ENCODE measurements around the gene EFNA2.

EFNA2 gene

DNA sequence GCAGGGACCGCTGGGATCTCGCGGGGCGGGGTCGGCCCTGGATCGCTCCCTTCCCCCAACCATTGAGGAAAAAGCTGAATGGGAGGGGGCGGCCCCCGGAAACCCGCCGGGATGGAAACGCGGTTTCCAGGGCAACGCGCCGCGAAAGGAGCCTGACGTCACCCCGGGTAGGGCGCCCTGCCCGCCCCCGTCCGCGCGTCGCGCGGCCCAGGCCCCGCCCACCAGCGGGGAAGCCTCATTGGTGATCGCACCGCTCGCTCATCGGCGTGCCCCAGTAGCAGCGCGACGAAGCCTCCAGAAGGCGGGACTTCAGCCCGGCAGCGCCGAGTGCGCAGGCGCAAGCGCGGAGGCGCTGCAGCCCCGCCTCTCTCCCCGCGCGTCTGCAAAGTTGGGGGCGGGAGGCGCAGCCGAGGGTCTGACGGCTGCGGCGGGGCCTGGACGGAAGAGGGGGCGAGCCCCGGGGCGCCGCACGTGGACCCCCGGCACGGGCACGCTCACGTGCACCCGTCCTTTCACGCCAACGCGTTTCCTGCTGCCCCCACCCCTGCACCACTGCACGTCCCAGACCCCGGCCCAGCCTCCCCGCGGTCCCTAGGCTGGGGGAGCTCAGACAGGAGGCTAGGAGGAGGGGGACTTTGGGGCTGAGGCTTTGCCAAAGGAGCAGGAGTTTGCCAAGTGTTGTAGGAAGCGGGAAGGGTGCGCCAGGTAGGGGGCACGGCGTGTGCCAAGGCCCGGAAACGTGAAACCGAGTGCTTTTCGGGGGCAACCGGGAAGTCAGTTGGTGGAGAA lies 24.7 kb upstream of the EFNA2 start:
- DNase-seq: peak; percentile 95 to 98

DNA sequence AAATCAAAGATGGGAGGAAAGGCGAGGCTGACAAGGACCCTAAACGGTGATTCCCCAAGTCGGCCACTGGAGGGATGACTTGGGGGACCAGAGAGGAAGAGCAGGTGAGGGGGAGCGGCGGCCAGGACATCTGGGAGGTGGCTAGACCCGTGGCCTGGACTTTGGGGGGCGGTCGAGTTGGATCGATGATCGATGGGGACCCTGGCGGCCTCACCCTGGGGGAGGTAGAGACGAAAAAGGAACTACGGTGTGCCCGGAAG lies 24.2 kb upstream of the EFNA2 start:
- DNase-seq: no peak

DNA sequence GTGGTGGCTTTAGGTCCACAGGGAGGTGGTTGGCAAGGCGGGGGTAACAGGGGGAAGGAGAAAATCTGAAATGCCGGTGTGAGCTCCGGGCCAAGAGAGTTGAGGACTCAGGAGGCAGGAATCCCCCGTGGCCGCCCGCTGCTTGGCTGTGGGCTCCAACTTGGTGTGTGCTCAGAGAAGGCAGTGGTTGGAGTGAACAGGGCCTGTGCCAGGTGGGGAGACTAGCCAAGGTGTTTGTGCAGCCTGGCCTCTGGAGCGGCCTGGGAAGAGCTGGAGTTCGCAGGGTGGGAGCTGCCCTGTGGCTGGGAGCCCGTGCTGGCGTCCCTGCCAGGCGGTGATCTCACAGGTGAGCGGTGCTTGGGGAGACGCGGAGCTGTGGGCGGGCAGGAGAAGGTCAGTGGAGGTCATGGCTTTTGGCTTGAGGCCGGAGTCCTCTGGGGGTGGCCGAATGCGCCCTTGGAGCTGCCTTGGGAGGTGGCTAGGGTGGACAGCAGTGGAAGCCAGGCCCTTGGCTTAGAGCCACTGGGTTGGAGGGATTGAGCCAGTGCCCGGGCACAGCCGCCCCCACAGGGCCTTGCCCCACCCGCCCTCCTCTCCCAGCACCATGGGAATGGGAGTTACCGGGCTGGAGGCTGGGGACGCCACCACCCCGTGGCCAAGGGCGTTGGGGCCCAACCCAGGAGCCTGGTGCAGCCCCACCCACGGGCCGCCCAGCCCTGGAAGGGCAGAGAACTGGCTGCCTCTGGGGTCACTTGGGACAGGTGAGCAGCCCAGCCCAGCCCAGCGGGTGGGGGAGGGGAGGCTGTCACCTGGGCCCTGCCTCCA lies 23.7 kb upstream of the EFNA2 start:
- DNase-seq: no peak

DNA sequence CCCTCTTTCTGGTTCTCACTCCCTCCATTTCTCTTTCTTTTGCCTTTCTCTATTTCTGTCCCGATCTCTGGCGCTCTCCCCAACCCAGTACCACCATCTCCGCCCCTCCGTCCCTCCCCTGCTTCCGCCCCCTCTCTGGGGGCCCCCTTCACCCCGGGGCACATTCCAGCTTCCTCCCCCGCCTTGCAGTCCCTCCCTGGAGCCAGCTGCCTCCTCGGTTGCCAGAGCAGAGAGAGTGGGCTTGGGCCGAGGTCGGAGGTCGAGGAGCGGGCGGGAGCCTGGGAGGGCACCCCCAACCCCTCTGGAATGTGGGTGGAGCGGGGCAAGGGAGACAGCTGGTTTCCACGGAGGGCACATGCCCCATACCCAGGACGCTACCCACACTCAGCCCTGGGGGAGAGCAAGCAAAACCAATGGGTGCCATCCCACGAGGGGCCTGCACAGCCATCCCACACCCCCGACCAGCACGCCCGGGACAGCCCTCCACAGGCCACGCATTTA lies 23.0 kb upstream of the EFNA2 start:
- no peak for DNase-seq

DNA sequence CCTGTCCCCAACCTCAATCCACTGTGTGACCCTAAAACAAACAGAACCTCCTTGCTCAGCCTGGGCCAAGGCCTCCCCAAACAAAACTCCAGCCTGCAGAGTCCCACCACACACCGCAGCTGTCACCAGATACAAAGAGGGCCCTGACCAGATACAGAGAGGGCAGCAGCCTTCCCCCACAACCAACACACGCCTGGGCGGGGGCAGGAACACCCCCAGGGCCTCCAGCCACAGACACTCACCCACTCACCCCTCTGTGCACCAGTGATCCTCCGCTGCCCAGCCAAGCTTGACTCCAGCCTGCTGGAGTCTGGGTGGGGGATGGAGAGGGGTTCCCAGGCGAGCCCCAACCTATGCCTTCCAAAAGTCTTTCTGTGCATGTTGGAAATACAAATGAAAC lies 22.5 kb upstream of the EFNA2 start:
- DNase-seq: no peak

DNA sequence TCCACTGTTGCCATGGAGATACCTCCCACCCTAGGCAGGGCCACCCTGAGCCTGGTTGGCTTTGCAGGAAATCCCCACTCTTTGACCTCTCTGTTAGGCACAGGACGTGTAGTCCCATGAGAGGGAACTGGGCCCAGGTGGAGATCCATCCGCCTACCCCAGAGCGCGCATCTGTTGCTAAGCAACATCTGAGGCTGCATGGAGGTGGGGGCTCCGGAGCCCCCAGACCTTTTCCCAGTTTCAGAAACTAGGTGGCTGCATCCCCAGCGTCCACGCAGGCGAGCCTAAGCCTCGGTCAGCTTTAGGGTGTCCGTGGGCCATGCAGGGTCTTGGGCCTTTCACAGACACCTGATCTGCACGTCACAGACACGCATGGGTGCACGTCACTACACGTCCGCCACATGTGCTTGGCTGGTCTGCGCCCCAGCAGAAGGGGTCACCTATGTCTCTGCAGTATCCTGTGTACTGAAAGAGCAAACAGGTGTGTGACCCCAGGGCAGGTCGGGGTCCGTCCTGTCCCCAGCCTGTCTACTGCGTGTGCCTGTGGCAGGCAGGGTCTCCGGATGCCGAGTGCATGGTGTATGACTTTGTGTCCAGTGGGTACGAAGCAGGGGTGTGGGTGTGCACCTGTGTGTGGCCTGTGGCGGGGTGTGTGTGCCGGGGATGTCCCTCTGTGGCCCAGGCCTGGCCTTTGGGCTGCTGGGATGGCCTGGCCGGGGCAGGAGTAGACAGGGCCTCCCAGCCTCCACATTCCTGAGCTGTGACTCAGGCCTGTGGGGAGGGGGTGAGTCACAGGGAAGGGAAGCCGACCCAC lies 20.7 kb upstream of the EFNA2 start:
- DNase-seq: no peak

DNA sequence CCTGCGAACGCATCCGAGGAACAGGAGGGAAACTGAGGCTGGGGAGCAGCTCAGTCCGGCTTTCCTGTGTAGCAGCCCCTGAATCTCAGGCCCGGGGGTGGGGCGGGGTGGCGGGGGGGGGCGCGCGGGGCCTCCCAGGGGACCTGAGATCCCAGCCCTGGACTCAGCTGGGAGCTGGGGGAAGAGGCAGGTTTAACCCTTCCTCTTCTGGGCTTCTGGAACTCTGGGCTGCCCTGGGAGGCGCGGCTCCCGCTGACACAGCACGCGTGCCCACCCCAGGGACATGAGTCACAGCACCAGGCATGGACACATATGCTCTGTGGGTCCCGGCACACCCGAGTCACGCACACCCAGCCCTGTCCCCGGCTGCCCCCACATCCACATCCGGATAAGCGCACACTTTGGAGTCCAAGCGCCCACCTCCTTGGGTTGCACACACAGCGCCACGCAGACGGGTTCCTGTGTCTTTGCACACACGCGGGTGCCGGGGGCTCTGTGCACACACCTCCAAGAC lies 20.0 kb upstream of the EFNA2 start:
- DNase-seq: peak; percentile 60 to 69

DNA sequence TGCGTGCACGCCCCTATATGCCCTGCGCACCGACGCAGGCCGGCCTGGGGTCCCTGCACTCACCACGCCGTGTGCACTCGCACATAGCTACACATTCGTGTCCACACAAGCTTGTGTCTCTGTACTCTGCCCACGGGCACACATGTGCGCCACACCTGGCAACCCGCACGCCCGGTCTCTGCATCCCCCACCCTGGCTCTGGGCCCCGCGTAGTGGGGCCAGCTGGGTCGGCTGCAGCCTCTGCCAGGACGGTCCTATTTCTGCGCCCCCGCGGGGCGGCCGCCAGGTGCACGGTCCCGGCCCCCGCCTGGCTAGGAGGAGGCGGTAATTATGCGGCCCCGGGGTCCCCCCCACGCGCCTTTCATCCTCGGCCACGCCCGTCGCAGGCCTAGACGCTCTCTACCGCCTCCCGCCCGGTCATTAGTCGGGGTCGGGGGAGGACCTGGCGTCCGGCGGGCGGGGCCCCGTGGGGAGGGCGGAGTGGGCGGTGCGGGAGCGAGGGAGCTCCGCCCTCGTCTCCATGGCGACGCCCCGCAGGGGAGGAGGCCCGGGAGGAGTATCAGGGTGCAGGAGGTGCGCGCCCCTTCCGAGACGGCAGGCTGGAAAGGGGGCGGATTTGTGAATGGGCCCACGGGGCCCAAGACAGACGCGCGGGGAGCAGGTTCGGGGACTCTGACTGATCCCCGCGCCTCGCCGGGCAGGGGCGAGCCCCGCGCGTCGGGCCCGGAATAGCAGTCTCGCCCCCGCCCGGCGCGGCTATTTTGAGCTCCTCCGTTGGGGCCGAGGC lies 19.4 kb upstream of the EFNA2 start:
- peak; percentile 67 to 87 for DNase-seq

DNA sequence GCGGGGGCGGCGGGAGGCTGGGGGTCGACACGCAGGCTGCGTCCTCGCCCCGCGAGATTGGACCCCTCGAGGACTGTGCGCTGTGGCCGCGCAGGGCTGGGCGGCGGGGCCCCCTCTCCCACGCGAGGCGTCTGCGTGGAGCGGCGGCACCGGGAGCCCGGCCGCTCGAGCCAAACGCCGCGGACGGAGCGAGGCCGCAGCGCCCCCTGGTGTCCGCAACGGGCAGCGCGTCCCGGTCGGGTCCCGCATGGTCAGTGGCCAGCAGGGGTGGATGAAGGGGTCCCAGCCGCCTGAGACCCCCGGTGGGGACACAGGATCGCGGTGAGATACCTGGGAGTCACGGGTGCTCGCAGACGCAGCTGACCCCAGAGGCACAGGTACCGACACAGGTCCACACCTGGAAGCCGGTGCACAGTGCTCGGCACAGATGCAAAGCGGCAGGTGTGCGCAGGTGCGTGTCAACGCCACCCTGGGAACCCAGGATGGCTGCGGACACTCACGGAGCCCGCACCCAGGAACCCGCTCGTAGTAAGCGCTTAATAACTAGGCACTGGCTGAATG lies 18.7 kb upstream of the EFNA2 start:
- peak in 1 of 2 donors; percentile 85 for DNase-seq

DNA sequence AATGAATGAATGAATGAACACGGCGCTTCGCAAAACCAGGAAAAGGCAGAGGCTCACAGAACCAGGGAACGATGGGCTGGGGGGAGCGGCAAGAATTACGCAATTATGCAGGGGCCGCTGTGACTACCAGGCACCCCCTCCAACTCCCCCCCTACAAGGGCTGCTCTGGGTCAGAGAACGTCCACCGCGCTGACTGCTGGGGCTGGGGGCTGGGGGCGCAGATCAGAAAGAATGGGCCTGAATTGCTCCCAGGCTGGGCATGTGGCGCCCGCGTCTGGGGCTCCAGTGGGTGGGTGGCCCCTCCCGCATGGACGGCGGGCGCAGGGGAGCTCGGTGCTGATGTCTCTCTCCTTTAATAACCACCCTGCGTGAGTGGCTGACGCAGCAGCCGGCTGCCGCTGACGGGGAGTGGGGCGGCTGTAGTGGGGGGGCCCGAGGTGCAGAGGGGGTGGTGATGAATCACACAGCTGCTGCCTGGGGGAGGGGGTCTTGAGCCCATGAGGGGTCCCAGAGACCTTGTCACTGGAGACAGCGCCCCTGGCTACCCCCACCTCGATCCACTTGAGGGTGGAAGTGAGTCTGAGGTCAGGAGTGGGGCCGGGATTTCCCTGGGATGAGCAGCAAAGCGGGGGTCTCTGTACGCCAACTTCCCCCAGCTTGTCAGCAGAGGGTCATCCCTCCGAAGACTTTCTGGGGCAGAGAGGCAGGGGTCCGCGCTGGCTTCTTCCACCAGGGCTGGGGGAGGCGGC lies 18.0 kb upstream of the EFNA2 start:
- no peak for DNase-seq

DNA sequence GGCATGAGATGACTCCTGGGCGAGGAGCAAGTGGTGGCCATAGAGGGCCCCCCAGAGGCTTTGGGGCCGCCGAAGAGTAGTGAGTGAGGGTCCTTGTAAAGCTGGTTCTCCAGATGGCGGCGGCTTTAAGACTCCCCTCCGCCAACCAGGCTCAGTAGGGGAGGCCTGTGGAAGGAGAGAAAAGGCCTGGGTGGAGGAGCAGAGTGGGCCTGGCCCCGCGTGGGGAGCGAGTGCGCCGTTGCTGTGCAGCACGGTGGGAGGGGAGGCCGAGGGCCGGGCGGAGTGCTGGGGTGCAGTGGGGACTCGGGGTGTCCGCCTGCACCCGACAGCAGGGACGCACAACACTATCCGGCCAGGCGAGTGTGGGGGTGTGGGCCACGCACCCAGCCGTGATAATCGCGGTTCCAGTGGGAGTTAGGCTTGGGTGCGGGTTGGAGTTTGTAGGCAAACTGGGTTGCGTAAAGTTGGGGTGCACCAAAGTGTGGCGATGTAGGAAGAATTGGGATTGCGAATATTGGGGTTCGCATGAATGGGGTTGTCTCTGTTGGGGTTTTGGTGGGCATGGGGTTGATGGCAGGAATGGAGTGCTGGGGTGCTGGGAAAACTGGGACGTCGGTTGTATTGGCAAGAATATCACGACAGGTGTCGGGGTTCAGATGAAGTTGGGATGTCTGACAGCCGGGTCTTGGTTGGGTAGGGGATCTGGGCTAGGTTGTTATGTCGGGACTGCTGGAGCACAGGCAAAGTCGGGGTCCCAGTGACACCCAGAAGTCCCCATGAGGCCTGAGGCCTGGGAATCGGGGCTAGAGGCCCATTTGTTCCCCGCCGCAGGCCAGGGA lies 17.2 kb upstream of the EFNA2 start:
- DNase-seq: no peak

DNA sequence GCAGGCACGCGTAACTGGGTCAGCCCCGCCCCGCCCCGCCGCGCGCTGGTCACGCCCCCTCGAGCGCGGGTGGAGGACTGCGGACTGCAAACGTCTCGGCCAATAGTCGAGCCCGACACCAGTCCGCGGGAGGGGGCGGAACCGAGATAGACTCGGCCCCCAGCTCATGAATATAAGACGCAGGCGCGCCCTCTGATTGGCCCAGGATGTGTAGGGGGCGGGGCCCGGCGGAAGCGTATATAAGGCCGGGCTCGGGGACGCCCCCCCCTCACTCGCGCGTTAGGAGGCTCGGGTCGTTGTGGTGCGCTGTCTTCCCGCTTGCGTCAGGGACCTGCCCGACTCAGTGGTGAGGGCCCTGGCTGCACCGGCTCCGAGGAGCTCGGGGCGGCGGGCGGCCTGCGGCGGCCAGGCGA lies 16.6 kb upstream of the EFNA2 start, which contains the start of gene CIRBP:
CIRBP (plus strand) TSS at position 268 of the 413 bp plus-strand sequence. CDS start 1,602 bp downstream, outside the sequence.
- DNase-seq: peak; percentile 99

DNA sequence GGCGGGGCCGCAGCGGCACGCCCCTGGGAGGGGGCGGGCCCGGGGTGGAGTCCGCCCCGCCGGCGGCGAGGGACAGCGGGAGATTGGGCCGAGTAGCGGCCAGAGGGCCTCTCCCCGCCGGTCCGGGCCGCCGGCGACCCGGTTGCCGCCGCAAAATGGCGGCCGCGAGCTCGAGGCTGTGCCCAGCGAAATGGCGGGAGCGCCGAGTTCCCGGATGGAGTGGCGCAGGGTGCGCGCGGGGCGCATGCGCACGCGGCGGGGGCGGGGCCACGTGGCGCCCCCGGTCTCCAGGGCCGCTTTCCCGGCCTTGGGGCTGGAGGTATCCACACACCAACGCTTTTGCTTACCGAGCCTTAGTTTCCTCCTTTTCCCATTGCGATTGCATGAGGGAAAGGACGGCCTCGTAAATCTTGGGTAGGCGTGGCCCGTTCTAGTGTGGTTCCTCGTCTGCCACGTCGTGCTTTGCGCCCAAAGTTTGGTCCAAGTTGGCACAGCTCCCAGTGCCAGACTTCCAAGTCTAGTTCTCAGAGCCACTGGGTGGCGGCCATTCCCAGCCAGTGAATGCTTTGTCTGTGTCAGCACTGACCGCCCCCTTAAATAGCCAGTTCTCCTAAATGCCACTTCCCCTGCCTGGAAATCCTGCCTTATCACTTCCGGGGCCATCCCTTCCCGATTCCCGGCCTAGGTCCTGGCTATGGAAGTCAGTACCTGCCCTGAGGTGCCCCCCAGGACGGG lies 16.0 kb upstream of the EFNA2 start:
- peak; percentile 79 to 87 for DNase-seq

DNA sequence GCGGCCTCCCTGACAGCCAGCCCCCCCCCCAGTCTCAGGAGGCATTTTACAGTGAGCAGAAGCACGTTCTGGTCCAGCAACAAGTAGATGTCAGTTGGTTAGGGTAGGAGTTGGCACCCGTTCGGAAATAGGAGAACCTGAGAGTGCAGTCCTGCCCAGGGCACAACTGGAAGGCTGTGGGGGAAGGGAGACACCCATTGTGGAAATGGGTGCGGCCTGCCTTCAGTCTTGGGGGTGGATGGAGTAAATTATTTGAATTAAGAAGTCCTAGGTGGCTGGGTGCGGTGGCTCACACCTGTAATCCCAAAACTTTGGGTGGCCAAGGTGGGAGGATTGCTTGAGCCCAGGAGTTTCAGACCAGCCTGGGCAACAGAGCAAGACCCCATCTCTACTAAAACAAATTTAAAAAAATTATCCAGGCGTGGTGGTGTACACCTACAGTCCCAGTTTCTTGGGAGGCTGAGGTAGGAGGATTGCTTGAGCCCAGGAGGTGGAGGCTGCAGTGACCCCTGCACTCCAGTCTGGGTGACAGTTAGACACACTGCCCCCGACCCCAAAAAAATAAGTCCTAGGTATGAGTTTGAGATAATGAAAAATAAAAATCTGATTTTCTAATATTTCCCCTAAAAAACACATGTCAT lies 15.3 kb upstream of the EFNA2 start:
- peak in 1 of 2 donors; percentile 32 for DNase-seq

DNA sequence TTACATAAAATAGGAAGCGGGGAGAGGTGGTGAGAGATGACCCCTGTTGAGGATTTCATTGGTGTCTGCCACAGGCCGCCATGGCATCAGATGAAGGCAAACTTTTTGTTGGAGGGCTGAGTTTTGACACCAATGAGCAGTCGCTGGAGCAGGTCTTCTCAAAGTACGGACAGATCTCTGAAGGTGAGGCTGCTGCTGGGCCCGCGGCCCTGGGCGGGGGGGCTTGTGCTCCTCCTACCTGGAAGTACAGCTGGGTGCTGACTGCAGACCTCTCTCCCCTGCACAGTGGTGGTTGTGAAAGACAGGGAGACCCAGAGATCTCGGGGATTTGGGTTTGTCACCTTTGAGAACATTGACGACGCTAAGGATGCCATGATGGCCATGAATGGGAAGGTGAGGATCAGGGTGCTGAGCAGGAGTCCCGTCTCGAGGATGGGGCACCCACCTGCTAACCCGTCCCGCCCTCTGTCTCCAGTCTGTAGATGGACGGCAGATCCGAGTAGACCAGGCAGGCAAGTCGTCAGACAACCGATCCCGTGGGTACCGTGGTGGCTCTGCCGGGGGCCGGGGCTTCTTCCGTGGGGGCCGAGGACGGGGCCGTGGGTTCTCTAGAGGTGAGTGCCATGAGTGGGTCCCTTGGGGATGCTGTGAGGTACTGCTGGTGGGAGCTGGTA lies 14.7 kb upstream of the EFNA2 start:
- DNase-seq: no peak

DNA sequence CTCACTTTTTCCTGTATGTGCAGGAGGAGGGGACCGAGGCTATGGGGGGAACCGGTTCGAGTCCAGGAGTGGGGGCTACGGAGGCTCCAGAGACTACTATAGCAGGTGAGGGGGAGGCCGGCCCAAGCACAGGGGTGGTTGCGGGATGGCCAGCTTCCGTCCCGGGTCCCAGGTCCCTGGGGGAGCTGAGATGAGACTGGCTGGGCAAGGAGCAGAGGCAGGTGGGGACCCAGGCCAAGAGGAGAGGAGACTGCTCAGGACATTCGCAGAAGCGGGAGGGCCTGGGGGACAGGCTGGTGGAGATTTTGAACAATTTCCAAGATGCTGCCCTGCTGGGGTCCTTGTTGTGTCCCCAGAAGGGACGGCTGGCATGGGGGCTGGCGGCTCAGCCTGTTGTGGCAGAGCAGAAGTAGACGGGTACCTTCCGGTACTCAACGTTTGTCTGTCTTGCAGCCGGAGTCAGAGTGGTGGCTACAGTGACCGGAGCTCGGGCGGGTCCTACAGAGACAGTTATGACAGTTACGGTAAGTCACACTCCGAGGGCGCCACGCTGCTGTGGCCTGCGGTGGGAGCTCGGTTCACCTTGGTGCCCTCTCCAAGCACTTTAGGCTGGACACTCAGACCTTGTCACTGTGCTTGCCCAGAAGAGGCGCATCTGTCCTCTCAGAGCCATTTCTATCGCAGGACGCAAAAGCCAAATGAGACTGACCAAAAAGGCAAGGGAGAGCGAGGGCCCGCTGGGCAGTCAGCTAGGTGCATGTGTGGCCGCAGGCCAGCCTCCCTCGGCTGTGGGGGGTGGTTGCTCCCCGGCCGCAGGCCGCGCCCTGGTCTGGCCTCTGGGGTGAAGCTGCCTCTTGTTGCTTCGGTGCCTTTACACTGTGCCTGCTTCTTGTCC lies 13.9 kb upstream of the EFNA2 start:
- no peak for DNase-seq
